HG03196 (cell line): ENCODE measurements around the gene NSG2.
A peak's percentile ranks its signal among the peaks of the same experiment; 100 is the strongest.
"Not testable (repeated sequence)": the region's sequence is repeated elsewhere in the genome, so short reads cannot be mapped to it uniquely, and the experiment has no call there.

Source experiments
- ATAC-seq: cut with Tn5 transposase; IDR thresholded peaks from one replicate; pipeline ENCODE4 v1.9.1; 2021; ENCODE audit not compliant: unreplicated experiment

Gene NSG2

DNA sequence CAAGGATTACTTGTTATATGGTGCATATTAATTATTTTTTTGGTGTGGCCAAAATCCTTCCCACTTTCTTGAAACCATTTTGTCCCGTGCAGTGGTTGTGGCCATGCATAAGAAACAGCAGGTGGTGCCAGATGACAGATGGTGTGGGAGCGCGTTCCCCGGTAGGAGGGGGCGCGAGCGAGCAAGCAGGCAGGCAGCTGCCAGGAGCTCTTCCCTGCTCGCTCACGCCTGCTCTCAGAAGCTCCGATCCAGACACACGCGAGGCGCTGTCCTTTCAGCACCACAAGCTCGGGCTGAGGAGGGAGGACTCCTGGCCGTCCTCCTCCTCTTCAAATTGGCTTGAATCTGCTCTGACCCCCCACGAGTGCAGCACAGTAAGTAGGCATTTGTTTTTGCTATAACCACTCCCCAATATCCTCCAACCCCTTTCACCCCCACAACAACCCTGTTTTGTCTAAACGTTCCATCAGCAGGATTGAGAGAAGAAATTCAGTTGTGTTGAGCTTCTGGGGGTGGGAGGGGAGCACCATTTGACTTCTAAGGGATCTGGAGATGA is at the start of gene NSG2:
Gene NSG2, plus strand, starts transcription at position 237 of the 556 bp plus-strand sequence. CDS start 1,050 bp downstream, outside the sequence.
- ATAC-seq: peak; percentile 64

GRCh38 chr5:173997331-173997730 is 48.2 kb upstream of the NSG2 start:
- ATAC-seq: no peak

DNA sequence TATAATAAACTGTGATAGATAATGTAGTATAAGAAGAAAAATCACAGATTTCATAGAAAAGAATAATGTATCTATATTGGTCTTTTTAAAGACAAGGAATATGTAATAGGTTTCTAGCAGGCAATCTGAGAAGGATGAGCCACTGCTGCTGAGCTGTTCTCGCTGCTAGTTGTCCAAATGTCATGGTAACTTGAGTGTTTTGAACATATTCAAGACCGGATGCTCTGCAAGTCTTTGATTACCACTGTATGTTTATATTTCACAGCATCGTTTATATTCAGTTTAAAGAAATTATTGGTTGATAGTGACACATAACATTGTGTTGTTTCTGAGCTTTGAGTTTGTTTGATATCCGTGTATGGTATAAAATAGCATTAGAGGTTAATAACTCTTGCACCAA is 47.0 kb upstream of the NSG2 start:
- ATAC-seq: no peak

DNA sequence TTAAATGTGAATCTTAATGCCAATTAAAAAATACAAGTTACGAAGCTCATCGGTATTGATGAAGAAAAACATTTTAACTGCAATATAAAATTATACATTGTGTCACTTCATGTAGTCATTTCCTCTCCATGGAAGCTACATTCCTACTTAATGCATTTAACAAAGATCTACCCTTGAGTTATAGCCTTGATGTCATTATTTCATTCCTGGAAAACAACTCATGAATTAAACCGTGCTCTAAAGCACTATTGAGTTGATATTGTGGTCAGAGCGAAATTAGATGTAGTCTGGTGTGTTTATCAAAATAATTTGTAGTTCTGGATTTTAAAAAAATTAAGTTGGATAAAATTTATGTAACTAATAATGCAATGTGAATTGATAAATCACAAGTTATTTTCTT is 45.4 kb upstream of the NSG2 start:
- ATAC-seq: no peak

GRCh38 chr5:174003795-174004194 is 41.7 kb upstream of the NSG2 start:
- ATAC-seq: no peak

GRCh38 chr5:174008922-174009321 is 36.6 kb upstream of the NSG2 start:
- no peak for ATAC-seq

DNA sequence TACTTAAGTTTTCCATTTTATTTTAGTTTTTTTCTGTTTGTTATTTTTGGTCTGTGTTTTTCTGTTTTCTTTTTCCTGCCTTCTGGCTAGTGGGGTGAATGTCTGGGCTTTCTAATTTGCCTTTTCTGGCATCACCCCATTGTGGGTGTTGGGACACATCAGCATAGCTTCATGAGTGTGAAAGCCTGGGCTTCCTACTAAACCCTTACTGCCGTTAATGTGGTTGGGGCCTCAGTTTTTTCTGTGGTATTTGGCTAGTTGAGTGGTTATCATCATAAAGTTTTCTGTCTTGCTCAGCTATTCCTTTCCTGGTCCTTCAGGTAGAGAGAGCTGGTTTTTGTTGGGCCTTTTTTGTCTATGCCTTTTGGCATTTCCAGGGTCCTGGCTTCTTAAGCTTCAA is 35.1 kb upstream of the NSG2 start:
- ATAC-seq: no peak

- no peak for ATAC-seq
These were observed 34.1 kb upstream of the NSG2 start for GRCh38 chr5:174011441-174011840.

GRCh38 chr5:174020069-174020927 is 25.2 kb upstream of the NSG2 start:
- ATAC-seq: not testable (repeated sequence)

DNA sequence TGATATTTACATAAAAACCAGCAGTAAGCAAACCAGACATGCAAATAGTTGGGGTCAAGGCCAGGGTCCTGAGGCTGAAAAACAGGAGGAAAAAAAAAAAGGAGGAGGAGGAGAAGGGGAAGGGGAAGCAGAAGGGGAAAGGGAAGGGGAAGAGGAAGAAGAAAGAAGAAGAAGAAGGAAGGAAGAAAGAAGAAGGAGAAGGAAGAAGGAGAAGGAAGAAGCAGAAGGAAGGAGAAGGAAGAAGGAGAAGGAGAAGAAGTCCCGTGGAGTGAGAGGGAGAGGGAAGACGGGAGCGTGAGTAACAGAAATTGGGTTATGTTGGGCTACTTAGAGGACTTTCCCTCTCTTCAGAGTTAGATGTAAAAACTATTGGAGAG is 24.6 kb upstream of the NSG2 start:
- ATAC-seq: no peak

GRCh38 chr5:174022384-174023095 is 23.0 kb upstream of the NSG2 start:
- no peak for ATAC-seq

- ATAC-seq: no peak
These were observed 15.2 kb upstream of the NSG2 start for GRCh38 chr5:174030286-174030685.

GRCh38 chr5:174044466-174045254 is 846 bp upstream of the NSG2 start:
- no peak for ATAC-seq

- ATAC-seq: no peak
These were observed 1.1 kb downstream of the NSG2 start for GRCh38 chr5:174046558-174046957.

DNA sequence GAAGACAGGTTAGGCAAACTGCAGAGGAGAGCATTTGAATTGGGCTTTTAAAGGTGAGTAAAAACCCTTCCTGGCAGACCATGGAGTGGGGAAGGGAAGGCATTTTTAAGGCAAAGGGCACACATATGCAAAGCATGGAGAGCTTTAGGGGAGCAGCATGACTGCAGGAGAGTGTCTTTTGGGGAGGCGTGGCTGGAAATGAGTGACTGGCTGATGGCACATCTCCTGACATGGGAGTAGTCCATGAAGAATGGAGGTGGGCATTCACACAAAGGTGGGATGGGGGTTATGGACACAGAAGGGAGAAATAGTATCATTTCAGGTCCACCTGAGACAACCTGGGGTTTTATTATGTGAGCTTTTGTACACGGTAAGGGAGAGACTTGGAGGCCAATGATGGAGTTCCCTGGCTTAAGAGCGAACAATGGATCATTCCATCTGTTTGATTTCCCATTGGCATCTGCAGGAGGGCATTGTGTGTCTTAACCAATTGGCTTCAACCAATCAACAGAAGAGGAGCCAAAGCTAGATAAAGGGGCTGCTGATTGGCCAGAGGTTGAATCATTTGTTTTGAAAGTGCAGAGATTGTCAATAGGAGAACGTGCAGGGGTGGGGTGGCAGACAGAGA is 2.1 kb downstream of the NSG2 start:
- no peak for ATAC-seq

- no peak for ATAC-seq
These were observed 7.1 kb downstream of the NSG2 start for GRCh38 chr5:174052636-174053035.

GRCh38 chr5:174053905-174054304 is 8.4 kb downstream of the NSG2 start:
- no peak for ATAC-seq

DNA sequence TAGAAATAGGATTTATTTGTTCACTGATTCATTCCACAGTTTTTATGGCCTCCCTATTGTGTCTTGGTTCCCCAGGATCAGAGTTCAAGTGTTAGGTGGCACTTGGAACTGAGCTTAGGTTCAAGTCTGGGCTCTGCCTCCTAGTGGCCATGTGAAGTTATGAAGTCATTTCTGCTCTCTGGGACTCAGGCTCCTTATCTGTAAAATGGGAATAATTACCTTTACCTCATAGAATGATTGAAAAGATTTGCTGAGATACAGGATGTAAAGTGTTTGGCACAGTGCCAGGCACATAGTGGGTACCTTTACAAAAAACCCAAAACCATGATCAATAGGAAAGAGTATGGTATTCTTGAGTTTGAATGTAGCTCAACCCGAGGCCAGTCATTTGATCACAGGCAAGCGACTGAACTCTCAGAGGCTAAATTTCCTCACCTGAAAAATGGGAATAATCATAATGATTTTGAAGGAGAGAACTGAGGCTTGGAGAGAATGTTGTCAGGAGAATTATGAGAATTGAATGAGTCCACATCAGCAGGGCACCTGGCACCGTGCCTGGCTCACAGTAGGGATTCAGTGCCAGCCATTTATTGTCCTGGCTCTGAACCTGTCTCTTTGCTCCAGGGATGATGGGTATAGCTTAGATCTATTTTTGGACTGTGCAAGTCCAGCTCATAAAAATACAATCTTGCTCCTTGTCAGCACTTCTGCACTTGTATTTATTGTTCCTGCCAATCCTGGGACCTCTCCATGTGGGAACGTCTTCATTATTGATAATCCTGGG is 10.8 kb downstream of the NSG2 start:
- ATAC-seq: no peak

GRCh38 chr5:174057206-174057605 is 11.7 kb downstream of the NSG2 start:
- no peak for ATAC-seq
